Endothelial cell of umbilical vein (primary cell): ENCODE results near the gene HNMT. TPM values are rescaled to one million over a fixed set of nuclear protein-coding genes. Genes with fewer than 3 reads are reported as not detected.
"Not testable (repeated sequence)": the region's sequence is repeated elsewhere in the genome, so short reads cannot be mapped to it uniquely, and the experiment has no call there.

Experiments used
- BruUV-seq: library from RNA; stranded (reverse); fragments of 400-500 nt; replicated peaks from 2 replicates; lab custom pipeline; 2021; lab: Mats Ljungman, UMichigan
- CTCF ChIA-PET: fragments of 300-600, 350-600 bp; sonication (Branson Sonifier 250); formaldehyde crosslinking; loops from one replicate; lab custom pipeline; 2021; ENCODE audit warnings: antibody characterized with exemption, inconsistent platforms; lab: Charles Lee
- POLR2A ChIA-PET: fragments of 300-600, 350-600 bp; sonication (Branson Sonifier 250); formaldehyde crosslinking; loops from one replicate; lab custom pipeline; 2021; ENCODE audit warnings: antibody characterized with exemption, inconsistent platforms; lab: Charles Lee
- DNase-seq: peaks from one replicate; pipeline ENCODE4 v3.0.0-alpha.2; 2011; ENCODE audit warnings: low read depth, low spot score
- FAIRE-seq: peaks from 2 replicates; lab custom pipeline; 2011; peaks lifted over from hg19 to GRCh38; lab: Jason Lieb, UNC
- H2AFZ ChIP-seq: 2 replicates; pipeline ENCODE4 v1.6.0; 2012; ENCODE audit warnings: low read depth, low read length, control low read depth, inconsistent platforms
- H3K27ac ChIP-seq: 2 replicates; pipeline ENCODE4 v1.5.1; 2011; ENCODE audit warnings: low read depth, mild to moderate bottlenecking, control low read depth, low read length, moderate library complexity; ENCODE audit not compliant: insufficient read depth
- H3K27me3 ChIP-seq, 2 experiments: 2 replicates each; pipeline versions ENCODE4 v1.6.0 to v1.6.1; 2011; ENCODE audit warnings: low read length in 2 of 2, mixed read lengths in 1 of 2; ENCODE audit not compliant: control insufficient read depth in 2 of 2, insufficient read depth in 2 of 2
- H3K36me3 ChIP-seq, 2 experiments: 2 replicates in 1 of 2; 3 replicates in 1 of 2; pipeline ENCODE4 v1.5.1; 2011; ENCODE audit warnings: low read length in 2 of 2, mild to moderate bottlenecking in 1 of 2, moderate library complexity in 1 of 2; ENCODE audit not compliant: control insufficient read depth in 2 of 2, insufficient read depth in 2 of 2; ENCODE audit errors: extremely low read depth in 1 of 2
- H3K4me1 ChIP-seq: 3 replicates; pipeline ENCODE4 v1.5.1; 2011; ENCODE audit warnings: mild to moderate bottlenecking, low read length; ENCODE audit not compliant: control insufficient read depth, insufficient read depth; ENCODE audit errors: extremely low read depth
- H3K4me2 ChIP-seq: 2 replicates; pipeline ENCODE4 v1.6.1; 2011; ENCODE audit warnings: low read length, control low read depth, mixed read lengths; ENCODE audit not compliant: insufficient read depth
- H3K4me3 ChIP-seq, 3 experiments: fragments of 200-600 bp in 1 of 3; sonication (generic), shearing (Covaris generic) in 1 of 3; replicated peaks in 1 of 3; 2 replicates each; pipeline ENCODE4 v1.5.1; 2011 to 2016; ENCODE audit warnings: control low read depth in 3 of 3, low read length in 3 of 3, mild to moderate bottlenecking in 2 of 3, inconsistent platforms in 1 of 3, low read depth in 1 of 3, moderate library complexity in 1 of 3; ENCODE audit not compliant: insufficient read depth in 1 of 3
- H3K79me2 ChIP-seq: 2 replicates; pipeline ENCODE4 v1.6.0; 2012; ENCODE audit warnings: low read length, inconsistent platforms; ENCODE audit not compliant: control insufficient read depth, insufficient read depth
- H3K9ac ChIP-seq: replicated peaks from 2 replicates; pipeline ENCODE3; 2011; ENCODE audit warnings: low read length, control low read depth; ENCODE audit not compliant: insufficient read depth; ENCODE audit errors: extremely low read depth
- H3K9me1 ChIP-seq: replicated peaks from 3 replicates; pipeline ENCODE4 v1.6.0; 2011; ENCODE audit warnings: mild to moderate bottlenecking, low read length; ENCODE audit not compliant: control insufficient read depth, insufficient read depth; ENCODE audit errors: extremely low read depth
- H3K9me3 ChIP-seq: replicated peaks from 2 replicates; pipeline ENCODE4 v1.5.1; 2012; ENCODE audit warnings: low read length, inconsistent platforms; ENCODE audit not compliant: control insufficient read depth, insufficient read depth
- H4K20me1 ChIP-seq: replicated peaks from 2 replicates; pipeline ENCODE3; 2011; ENCODE audit warnings: mild to moderate bottlenecking, low read length; ENCODE audit not compliant: control insufficient read depth, insufficient read depth; ENCODE audit errors: extremely low read depth
- EZH2 ChIP-seq: IDR thresholded peaks from 2 replicates; pipeline ENCODE4 v1.6.1; 2012; ENCODE audit warnings: borderline replicate concordance, low read depth, mild to moderate bottlenecking, moderate library complexity, low read length, inconsistent platforms; ENCODE audit not compliant: severe bottlenecking
- FOS ChIP-seq: IDR thresholded peaks from 2 replicates; pipeline ENCODE4 v1.6.1; 2011; ENCODE audit warnings: mild to moderate bottlenecking, low read length, moderate library complexity, borderline replicate concordance; ENCODE audit not compliant: insufficient read depth
- GATA2 ChIP-seq: IDR thresholded peaks from 2 replicates; pipeline ENCODE4 v1.7.0; 2011; ENCODE audit warnings: low read depth, mild to moderate bottlenecking, moderate library complexity, mixed read lengths, low read length; ENCODE audit not compliant: insufficient read length, insufficient read depth
- MYC ChIP-seq: IDR thresholded peaks from one replicate; pipeline ENCODE4 v1.6.1; 2011; ENCODE audit warnings: mild to moderate bottlenecking, low read depth, low read length
- POLR2A ChIP-seq: IDR thresholded peaks from 2 replicates; pipeline ENCODE4 v1.6.1; 2012; ENCODE audit warnings: low read depth, mild to moderate bottlenecking, control low read depth, low read length
- dilution Hi-C: fragments of 300-500 bp; cut with MboI; formaldehyde crosslinking; loops from one replicate; pipeline ENCODE4 v1.15.0; 2019; ENCODE audit warnings: low sequenced_read_pairs; ENCODE audit not compliant: extremely low pct_ligation_motif_present
- intact Hi-C: fragments of 100-400 bp; cut with micrococcal nuclease; formaldehyde crosslinking; loops from one replicate; pipeline ENCODE4 v1.10.0; 2022
- polyA plus RNA-seq, 4 experiments: library from polyadenylated mRNA; depleted of rRNA in 3 of 4; stranded (reverse) in 3 of 4; unstranded in 1 of 4; fragments of >200 nt; gene quantifications; 2 replicates each; pipeline versions ENCODE4 v1.2.1 to v1.2.3, GENCODE V29; 2011 to 2012; ENCODE audit warnings: missing spikeins in 1 of 4
- total RNA-seq: library from RNA; stranded (reverse); gene quantifications from 2 replicates; pipeline ENCODE4 v1.2.3, GENCODE V29; 2021
- TF ChIP-seq, protein P1 (sequence below), 2 donors: IDR thresholded peaks; 1 replicate in 1 of 2; 2 replicates in 1 of 2; pipeline ENCODE4 v1.5.1; 2011; ENCODE audit warnings: low read length in 2 of 2, mild to moderate bottlenecking in 2 of 2, moderate library complexity in 2 of 2, control low read depth in 1 of 2, inconsistent platforms in 1 of 2, low read depth in 1 of 2; ENCODE audit not compliant: insufficient read depth in 1 of 2; ENCODE audit errors: extremely low read depth in 1 of 2

HNMT gene
- total and polyA plus RNA-seq, 2 donors (not counting 3 experiments of a cell fraction or from before 2014, with no cell fraction given) = 8.6 to 16.9 TPM

DNA sequence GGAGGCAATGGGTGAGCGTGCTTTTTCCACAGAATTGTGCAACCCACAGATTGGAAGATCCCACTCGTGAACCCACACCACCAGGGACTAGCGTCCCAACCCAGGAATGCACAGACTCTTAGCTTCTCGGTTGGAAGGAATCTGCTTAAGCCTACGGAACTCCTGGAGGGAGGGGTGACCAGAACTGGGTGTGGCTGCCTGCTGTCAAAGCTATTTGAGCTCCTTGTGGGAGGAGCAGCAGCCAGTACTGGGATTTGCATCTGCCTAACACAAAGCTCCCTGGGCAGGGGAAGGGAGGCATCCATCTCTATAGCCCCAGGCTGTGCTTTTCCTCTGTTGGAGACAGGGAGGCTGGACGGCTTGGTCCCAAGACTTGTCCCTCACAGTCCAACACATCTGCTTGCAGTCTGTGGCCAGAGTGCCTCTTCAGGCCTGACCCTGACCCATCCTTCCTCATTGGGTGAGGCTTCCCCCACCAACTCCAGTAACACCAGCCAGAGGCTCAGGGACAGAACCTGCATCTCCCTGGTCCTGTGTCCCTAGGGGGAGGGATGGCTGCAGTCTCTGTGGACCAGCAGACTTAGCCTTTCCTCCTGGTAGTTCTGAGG, 27.9 kb downstream of the HNMT start:
- Histone ChIP-seq H4K20me1 (no peaks in the 10 kb centered on the region), H3K9me3 (no peaks in the 10 kb centered on the region), H3K27me3 (no peaks in the 10 kb centered on the region), H3K27ac (no peak overlapping the region), H2AFZ (no peak overlapping the region), H3K9ac (no peak overlapping the region), H3K79me2 (no peaks in the 10 kb centered on the region), H3K4me2 (no peak overlapping the region), H3K4me1 (no peaks in the 10 kb centered on the region), H3K4me3 (no peak overlapping the region), H3K36me3 (no peaks in the 10 kb centered on the region), H3K9me1 (no peaks in the 10 kb centered on the region)
- CTCF ChIA-PET = no interaction called here
- dilution Hi-C loops = no loop called here
- no peak for FAIRE-seq
- TF ChIP-seq, protein P1, sequence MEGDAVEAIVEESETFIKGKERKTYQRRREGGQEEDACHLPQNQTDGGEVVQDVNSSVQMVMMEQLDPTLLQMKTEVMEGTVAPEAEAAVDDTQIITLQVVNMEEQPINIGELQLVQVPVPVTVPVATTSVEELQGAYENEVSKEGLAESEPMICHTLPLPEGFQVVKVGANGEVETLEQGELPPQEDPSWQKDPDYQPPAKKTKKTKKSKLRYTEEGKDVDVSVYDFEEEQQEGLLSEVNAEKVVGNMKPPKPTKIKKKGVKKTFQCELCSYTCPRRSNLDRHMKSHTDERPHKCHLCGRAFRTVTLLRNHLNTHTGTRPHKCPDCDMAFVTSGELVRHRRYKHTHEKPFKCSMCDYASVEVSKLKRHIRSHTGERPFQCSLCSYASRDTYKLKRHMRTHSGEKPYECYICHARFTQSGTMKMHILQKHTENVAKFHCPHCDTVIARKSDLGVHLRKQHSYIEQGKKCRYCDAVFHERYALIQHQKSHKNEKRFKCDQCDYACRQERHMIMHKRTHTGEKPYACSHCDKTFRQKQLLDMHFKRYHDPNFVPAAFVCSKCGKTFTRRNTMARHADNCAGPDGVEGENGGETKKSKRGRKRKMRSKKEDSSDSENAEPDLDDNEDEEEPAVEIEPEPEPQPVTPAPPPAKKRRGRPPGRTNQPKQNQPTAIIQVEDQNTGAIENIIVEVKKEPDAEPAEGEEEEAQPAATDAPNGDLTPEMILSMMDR (IDR thresholded peaks at IDR 0.05; ENCODE audit: extremely low read depth in 1 of 2, insufficient read depth in 1 of 2, low read depth in 1 of 2, low read length in 2 of 2) = no peak
- no peak for TF ChIP-seq EZH2
- TF ChIP-seq FOS = no peak
- TF ChIP-seq GATA2 = no peak
- TF ChIP-seq POLR2A = no peak
- TF ChIP-seq MYC = no peak
- DNase-seq = no peak
- no TSS peak for BruUV-seq
- intact Hi-C loops = no loop called here
- POLR2A ChIA-PET = no interaction called here

GRCh38 chr2:137993715-137994476, 29.6 kb downstream of the HNMT start:
- H3K4me3 ChIP-seq, BruUV-seq, H3K4me1 ChIP-seq, H3K36me3 ChIP-seq, intact Hi-C loops, H4K20me1 ChIP-seq, H3K27me3 ChIP-seq, CTCF ChIA-PET, DNase-seq, dilution Hi-C loops, H2AFZ ChIP-seq, FAIRE-seq, H3K9me1 ChIP-seq, H3K27ac ChIP-seq, H3K9ac ChIP-seq, H3K79me2 ChIP-seq, H3K9me3 ChIP-seq, POLR2A ChIA-PET, H3K4me2 ChIP-seq: not testable (repeated sequence)

- DNase-seq, intact Hi-C loops, dilution Hi-C loops, H3K9me3 ChIP-seq, H3K27me3 ChIP-seq, H3K79me2 ChIP-seq, H3K36me3 ChIP-seq, H3K9me1 ChIP-seq, H3K4me3 ChIP-seq, FAIRE-seq, H3K27ac ChIP-seq, H3K4me1 ChIP-seq, H4K20me1 ChIP-seq, BruUV-seq, H3K4me2 ChIP-seq, H2AFZ ChIP-seq, H3K9ac ChIP-seq: not testable (repeated sequence)
- POLR2A ChIA-PET = interaction anchor here (0.6 kb wide), 1 partner anchor 31 kb away, joined by 5 read pairs; the partner anchor contains the start of gene HNMT
- CTCF ChIA-PET = interaction anchor here (1.4 kb wide), 1 partner anchor 10 kb away, joined by 5 read pairs; no protein-coding TSS in a partner anchor
These were observed 31.1 kb downstream of the HNMT start for GRCh38 chr2:137995368-137995767.
